HepG2 (cell line): ENCODE results near the gene NNMT. TPM values are rescaled to one million over a fixed set of nuclear protein-coding genes. Genes with fewer than 3 reads are reported as not detected.

Source experiments
- ATAC-seq: fragments of 200-7000 bp; cut with Tn5 transposase; 3 replicates; pipeline ENCODE4 v1.9.1; 2020; ENCODE audit warnings: mild to moderate bottlenecking, moderate library complexity
- BruUV-seq: library from RNA; stranded (reverse); fragments of 400-500 nt; replicated peaks from 2 replicates; lab custom pipeline; 2021; lab: Mats Ljungman, UMichigan
- CTCF ChIA-PET: fragments of 300-600 bp; formaldehyde crosslinking; extraction: SDS; loops from one replicate; lab custom pipeline; 2021; ENCODE audit warnings: low total read pairs, inconsistent platforms, low intra/inter-chr PET ratio; lab: Yijun Ruan, JAX
- POLR2A ChIA-PET: fragments of 350-600 bp; sonication (Branson Sonifier 250); formaldehyde crosslinking; loops from one replicate; lab custom pipeline; 2020; ENCODE audit warnings: antibody characterized with exemption, inconsistent platforms; lab: Yijun Ruan, JAX
- DNase-seq: peaks from one replicate; pipeline ENCODE4 v3.0.0-alpha.2; 2015; ENCODE audit warnings: low spot score
- FAIRE-seq: peaks from 3 replicates; lab custom pipeline; 2011; peaks lifted over from hg19 to GRCh38; lab: Jason Lieb, UNC
- H2AFZ ChIP-seq: one replicate; pipeline ENCODE4 v1.6.1; 2011; ENCODE audit warnings: low read length, inconsistent platforms
- H3K27ac ChIP-seq: fragments of 300-600 bp; 3 replicates; pipeline ENCODE4 v1.8.0; 2011; ENCODE audit warnings: mixed run types, mild to moderate bottlenecking, mixed read lengths, low read length, inconsistent platforms; ENCODE audit not compliant: insufficient read depth; ENCODE audit errors: extremely low read length
- H3K27me3 ChIP-seq, 2 experiments: fragments of 200-600 bp in 1 of 2; 2 replicates in 1 of 2; 3 replicates in 1 of 2; pipeline versions ENCODE4 v1.6.0 to v1.8.0; 2011; ENCODE audit warnings: low read length in 2 of 2, mild to moderate bottlenecking in 2 of 2, moderate library complexity in 2 of 2, inconsistent platforms in 1 of 2; ENCODE audit not compliant: insufficient read depth in 2 of 2, control insufficient read depth in 1 of 2
- H3K36me3 ChIP-seq, 2 experiments: fragments of 200-600 bp in 1 of 2; replicated peaks in 1 of 2; 2 replicates in 1 of 2; 3 replicates in 1 of 2; pipeline versions ENCODE4 v1.5.1 to v1.8.0; 2011; ENCODE audit warnings: low read length in 2 of 2, inconsistent platforms in 1 of 2; ENCODE audit not compliant: insufficient read depth in 2 of 2, control insufficient read depth in 1 of 2
- H3K4me1 ChIP-seq: 2 replicates; pipeline ENCODE4 v1.5.1; 2012; ENCODE audit warnings: low read length, inconsistent platforms; ENCODE audit not compliant: insufficient read depth
- H3K4me2 ChIP-seq: 2 replicates; pipeline ENCODE4 v1.6.0; 2011; ENCODE audit warnings: low read depth, low read length, inconsistent platforms
- H3K4me3 ChIP-seq, 3 experiments: fragments of 200-600 bp in 1 of 3; sonication (generic), shearing (Covaris generic) in 1 of 3; replicated peaks in 1 of 3; 2 replicates each; pipeline ENCODE4 v1.5.1; 2011 to 2016; ENCODE audit warnings: low read length in 3 of 3, inconsistent platforms in 2 of 3, low read depth in 2 of 3, mild to moderate bottlenecking in 2 of 3, control low read depth in 1 of 3, mixed read lengths in 1 of 3; ENCODE audit not compliant: insufficient read depth in 1 of 3
- H3K79me2 ChIP-seq: one replicate; pipeline ENCODE4 v1.6.1; 2011; ENCODE audit warnings: low read length, inconsistent platforms; ENCODE audit not compliant: insufficient read depth
- H3K9ac ChIP-seq: 2 replicates; pipeline ENCODE4 v1.6.0; 2011; ENCODE audit warnings: mild to moderate bottlenecking, low read depth, low read length, inconsistent platforms; ENCODE audit not compliant: insufficient read depth
- H3K9me3 ChIP-seq: 2 replicates; pipeline ENCODE4 v1.5.1; 2012; ENCODE audit warnings: mild to moderate bottlenecking, low read length
- H4K20me1 ChIP-seq: 2 replicates; pipeline ENCODE4 v1.6.0; 2011; ENCODE audit warnings: inconsistent platforms, mild to moderate bottlenecking, low read length, moderate library complexity; ENCODE audit not compliant: insufficient read depth
- DPF2 ChIP-seq: sonication (generic); formaldehyde crosslinking; IDR thresholded peaks from 2 replicates; pipeline ENCODE4 v1.4.0; 2020; ENCODE audit warnings: mild to moderate bottlenecking, low read depth, missing genetic modification reagents, borderline replicate concordance
- ETV5 ChIP-seq: IDR thresholded peaks from 2 replicates; pipeline ENCODE4 v1.6.1; 2018; ENCODE audit warnings: missing biosample characterization, missing genetic modification reagents, inconsistent platforms, borderline replicate concordance
- GTF3A ChIP-seq: sonication (generic); formaldehyde crosslinking; conservative IDR thresholded peaks from 2 replicates; pipeline ENCODE4 v1.4.0; 2020; ENCODE audit warnings: mild to moderate bottlenecking, missing genetic modification reagents
- HNRNPK ChIP-seq: fragments of 200-400 bp; formaldehyde crosslinking; IDR thresholded peaks from 2 replicates; pipeline ENCODE4 v1.6.1; 2018; ENCODE audit warnings: low read length, low read depth, moderate library complexity, mild to moderate bottlenecking; ENCODE audit not compliant: poor library complexity, severe bottlenecking
- KAT2B ChIP-seq: fragments of 150-350 bp; IDR thresholded peaks from 2 replicates; pipeline ENCODE4 v1.6.1; 2014; ENCODE audit warnings: low read depth, low read length, borderline replicate concordance
- MTA1 ChIP-seq: sonication (generic); formaldehyde crosslinking; IDR thresholded peaks from 2 replicates; pipeline ENCODE4 v1.4.0; 2020; ENCODE audit warnings: missing genetic modification reagents, mild to moderate bottlenecking, borderline replicate concordance
- NCOA2 ChIP-seq: sonication (generic); formaldehyde crosslinking; IDR thresholded peaks from 2 replicates; pipeline ENCODE4 v1.8.0; 2022; ENCODE audit warnings: inconsistent platforms
- PHF8 ChIP-seq: sonication (generic); formaldehyde crosslinking; IDR thresholded peaks from 2 replicates; pipeline ENCODE4 v1.5.0; 2020; ENCODE audit warnings: missing genetic modification reagents
- SIX4 ChIP-seq: sonication (generic); formaldehyde crosslinking; IDR thresholded peaks from 2 replicates; pipeline ENCODE4 v1.4.0; 2020; ENCODE audit warnings: missing genetic modification reagents
- SRY ChIP-seq: sonication (generic); formaldehyde crosslinking; IDR thresholded peaks from 2 replicates; pipeline ENCODE4 v1.8.0; 2022; ENCODE audit warnings: mild to moderate bottlenecking, missing genetic modification reagents
- U2AF1 ChIP-seq: fragments of 200-400 bp; formaldehyde crosslinking; optimal IDR thresholded peaks from 2 replicates; pipeline ENCODE3; 2017; ENCODE audit warnings: mild to moderate bottlenecking, low read depth, low read length
- ZNF367 ChIP-seq: sonication (generic); formaldehyde crosslinking; IDR thresholded peaks from 2 replicates; pipeline ENCODE4 v1.4.0; 2020; ENCODE audit warnings: missing genetic modification reagents, borderline replicate concordance
- ZNF564 ChIP-seq: sonication (generic); formaldehyde crosslinking; IDR thresholded peaks from 2 replicates; pipeline ENCODE4 v1.8.1; 2023; ENCODE audit warnings: mild to moderate bottlenecking, missing genetic modification reagents
- ZNF589 ChIP-seq: sonication (generic); formaldehyde crosslinking; conservative IDR thresholded peaks from 2 replicates; pipeline ENCODE4 v1.8.0; 2022; ENCODE audit warnings: mild to moderate bottlenecking, moderate library complexity, missing genetic modification reagents
- WGBS: methylation state at CpG from one replicate; pipeline ENCODE4 v1.1.6; 2017; ENCODE audit warnings: low lambda C conversion rate; 5-methylcytosine and 5-hydroxymethylcytosine counted together
- in situ Hi-C: cut with HindIII; loops from 2 replicates; pipeline ENCODE4 v1.10.0; 2017; ENCODE audit warnings: low pct_unique_long_range_greater_than_20kb; ENCODE audit not compliant: extremely low pct_ligation_motif_present
- intact Hi-C: fragments of 100-400 bp; cut with micrococcal nuclease; formaldehyde crosslinking; loops from one replicate; pipeline ENCODE4 v1.10.0; 2022; ENCODE audit not compliant: unreplicated experiment
- polyA plus RNA-seq, 8 experiments: library from polyadenylated mRNA; depleted of rRNA in 3 of 8; stranded (reverse) in 7 of 8; unstranded in 1 of 8; fragments of >200 nt; fragmentation: Illumina TruSeq in 4 of 8; extraction: Trizol in 4 of 8; gene quantifications; 2 replicates each; pipeline versions ENCODE4 v1.2.1 to v1.2.3, GENCODE V29; 2011 to 2016; ENCODE audit warnings: low read depth in 4 of 8, missing spikeins in 1 of 8, mixed read lengths in 1 of 8; ENCODE audit not compliant: insufficient read depth in 1 of 8
- total RNA-seq, 5 experiments: library from RNA; depleted of rRNA; stranded (reverse); fragments of >200 nt; fragmentation: Illumina TruSeq; extraction: Trizol; gene quantifications; 2 replicates each; pipeline ENCODE4 v1.2.3, GENCODE V29; 2016; ENCODE audit warnings: low read depth in 1 of 5
- TF ChIP-seq, protein P1 (sequence below): IDR thresholded peaks from 2 replicates; pipeline ENCODE4 v1.6.1; 2012; ENCODE audit warnings: low read depth, low read length, improper control_type of control experiment
- TF ChIP-seq, protein P2 (sequence below): IDR thresholded peaks from 2 replicates; pipeline ENCODE4 v1.6.1; 2012; ENCODE audit warnings: inconsistent platforms
- TF ChIP-seq, protein P3 (sequence below): sonication (generic); formaldehyde crosslinking; IDR thresholded peaks from 2 replicates; pipeline ENCODE4 v1.5.1; 2020; ENCODE audit warnings: mild to moderate bottlenecking, missing genetic modification reagents
- TF ChIP-seq, protein P4 (sequence below): sonication (generic); formaldehyde crosslinking; IDR thresholded peaks from 2 replicates; pipeline ENCODE4 v1.5.0; 2020; ENCODE audit warnings: missing genetic modification reagents

NNMT gene
- total and polyA plus RNA-seq, 2 of the 13 experiments (the other 11 are each of a cell fraction or from before 2014, with no cell fraction given), result 0.13 TPM; not detected in 1

DNA sequence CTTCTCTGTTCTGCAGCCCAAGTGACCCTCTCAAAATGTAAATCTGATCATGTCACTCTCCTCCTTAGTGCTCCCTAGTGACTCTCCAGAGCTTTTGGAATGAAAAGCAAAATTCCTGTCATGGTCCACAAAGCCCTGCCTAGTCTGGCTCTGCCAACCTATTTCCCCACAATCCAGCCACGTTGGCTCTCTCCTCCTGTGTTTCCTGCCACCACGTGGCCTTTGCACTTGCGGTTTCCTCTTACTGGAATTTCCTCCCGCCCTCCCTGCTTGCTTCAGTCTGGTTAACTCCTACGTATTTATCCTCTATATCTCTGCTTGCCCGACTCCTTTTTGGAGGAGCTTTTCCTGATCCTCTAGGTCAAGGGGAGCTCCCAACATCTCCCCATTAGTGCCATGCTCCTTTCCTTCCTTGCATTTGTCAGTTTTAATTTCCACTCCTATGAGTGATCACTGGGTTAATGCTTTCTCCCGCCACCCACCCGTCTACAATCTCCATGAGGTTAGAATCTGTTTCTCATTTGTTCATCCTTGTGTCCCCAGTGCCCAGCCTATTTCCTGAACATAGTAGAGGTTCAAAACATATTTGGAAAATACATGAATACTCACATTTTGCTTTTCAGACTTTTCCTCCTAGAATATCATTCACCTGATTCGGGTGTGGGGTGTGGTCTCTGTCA lies 11.5 kb downstream of the NNMT start (continued):
- TF ChIP-seq ETV5 (CRISPR knock-in tag) (peak; percentile 19; the same call in 1 of the 2 replicates), NCOA2 (CRISPR knock-in tag) (peak; percentile 17; the same call in 1 of the 2 replicates)
- TF ChIP-seq, protein P1, sequence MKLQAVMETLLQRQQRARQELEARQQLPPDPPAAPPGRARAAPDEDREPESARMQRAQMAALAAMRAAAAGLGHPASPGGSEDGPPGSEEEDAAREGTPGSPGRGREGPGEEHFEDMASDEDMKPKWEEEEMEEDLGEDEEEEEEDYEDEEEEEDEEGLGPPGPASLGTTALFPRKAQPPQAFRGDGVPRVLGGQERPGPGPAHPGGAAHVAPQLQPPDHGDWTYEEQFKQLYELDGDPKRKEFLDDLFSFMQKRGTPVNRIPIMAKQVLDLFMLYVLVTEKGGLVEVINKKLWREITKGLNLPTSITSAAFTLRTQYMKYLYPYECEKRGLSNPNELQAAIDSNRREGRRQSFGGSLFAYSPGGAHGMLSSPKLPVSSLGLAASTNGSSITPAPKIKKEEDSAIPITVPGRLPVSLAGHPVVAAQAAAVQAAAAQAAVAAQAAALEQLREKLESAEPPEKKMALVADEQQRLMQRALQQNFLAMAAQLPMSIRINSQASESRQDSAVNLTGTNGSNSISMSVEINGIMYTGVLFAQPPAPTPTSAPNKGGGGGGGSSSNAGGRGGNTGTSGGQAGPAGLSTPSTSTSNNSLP, result no peak
- TF ChIP-seq, protein P2, sequence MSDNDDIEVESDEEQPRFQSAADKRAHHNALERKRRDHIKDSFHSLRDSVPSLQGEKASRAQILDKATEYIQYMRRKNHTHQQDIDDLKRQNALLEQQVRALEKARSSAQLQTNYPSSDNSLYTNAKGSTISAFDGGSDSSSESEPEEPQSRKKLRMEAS, result peak; percentile 73

DNA sequence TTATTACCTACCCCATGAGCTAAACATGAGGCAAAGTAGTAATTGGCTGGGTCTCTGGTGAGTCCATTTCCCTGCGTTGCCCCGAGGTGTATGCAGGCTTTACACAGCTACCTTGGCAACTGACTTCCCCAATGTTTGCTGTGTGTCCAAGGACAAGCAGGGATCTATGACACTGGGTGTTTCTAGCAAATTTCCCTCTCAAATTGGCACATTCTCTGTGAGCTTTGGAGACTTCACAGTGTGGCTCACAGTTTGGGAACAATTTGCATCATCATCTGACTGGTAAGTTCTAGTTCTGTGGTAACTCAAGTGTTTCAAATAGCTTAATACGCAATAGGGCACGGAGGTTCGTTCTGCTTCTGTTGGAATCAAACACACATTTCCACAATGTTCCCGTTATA lies 12.5 kb downstream of the NNMT start:
- intact Hi-C loops (no loop called here), in situ Hi-C loops (no loop called here)
- peaks cover 30% of the 10 kb centered on the region for H3K4me1 ChIP-seq
- H3K9me3 ChIP-seq, result no peaks in the 10 kb centered on the region
- DNase-seq, result no peak
- no peak overlapping the region for H3K9ac ChIP-seq
- H2AFZ ChIP-seq, result no peak overlapping the region
- no peak overlapping the region for H3K4me2 ChIP-seq
- CTCF ChIA-PET, result no interaction called here
- H3K4me3 ChIP-seq, result no peak overlapping the region
- BruUV-seq, result no TSS peak
- H3K27ac ChIP-seq, result no peak overlapping the region
- H4K20me1 ChIP-seq, result no peaks in the 10 kb centered on the region
- POLR2A ChIA-PET, result no interaction called here
- FAIRE-seq, result no peak
- peaks cover 3 to 57% of the 10 kb centered on the region in 2 experiments; a peak in 4 of 5 replicates for H3K27me3 ChIP-seq
- 23% methylated on average over 6 of the region's 6 CpGs for WGBS
- no peaks in the 10 kb centered on the region for H3K79me2 ChIP-seq
- no peaks in the 10 kb centered on the region for H3K36me3 ChIP-seq
- ATAC-seq, result peak; percentile 43; the same call in 2 of the 3 replicates
- no peak for TF ChIP-seq PHF8 (CRISPR knock-in tag)
- no peak for TF ChIP-seq ZNF564 (CRISPR knock-in tag)
- TF ChIP-seq ZNF589 (CRISPR knock-in tag), result no peak
- TF ChIP-seq SRY, result no peak
- TF ChIP-seq, protein P3, sequence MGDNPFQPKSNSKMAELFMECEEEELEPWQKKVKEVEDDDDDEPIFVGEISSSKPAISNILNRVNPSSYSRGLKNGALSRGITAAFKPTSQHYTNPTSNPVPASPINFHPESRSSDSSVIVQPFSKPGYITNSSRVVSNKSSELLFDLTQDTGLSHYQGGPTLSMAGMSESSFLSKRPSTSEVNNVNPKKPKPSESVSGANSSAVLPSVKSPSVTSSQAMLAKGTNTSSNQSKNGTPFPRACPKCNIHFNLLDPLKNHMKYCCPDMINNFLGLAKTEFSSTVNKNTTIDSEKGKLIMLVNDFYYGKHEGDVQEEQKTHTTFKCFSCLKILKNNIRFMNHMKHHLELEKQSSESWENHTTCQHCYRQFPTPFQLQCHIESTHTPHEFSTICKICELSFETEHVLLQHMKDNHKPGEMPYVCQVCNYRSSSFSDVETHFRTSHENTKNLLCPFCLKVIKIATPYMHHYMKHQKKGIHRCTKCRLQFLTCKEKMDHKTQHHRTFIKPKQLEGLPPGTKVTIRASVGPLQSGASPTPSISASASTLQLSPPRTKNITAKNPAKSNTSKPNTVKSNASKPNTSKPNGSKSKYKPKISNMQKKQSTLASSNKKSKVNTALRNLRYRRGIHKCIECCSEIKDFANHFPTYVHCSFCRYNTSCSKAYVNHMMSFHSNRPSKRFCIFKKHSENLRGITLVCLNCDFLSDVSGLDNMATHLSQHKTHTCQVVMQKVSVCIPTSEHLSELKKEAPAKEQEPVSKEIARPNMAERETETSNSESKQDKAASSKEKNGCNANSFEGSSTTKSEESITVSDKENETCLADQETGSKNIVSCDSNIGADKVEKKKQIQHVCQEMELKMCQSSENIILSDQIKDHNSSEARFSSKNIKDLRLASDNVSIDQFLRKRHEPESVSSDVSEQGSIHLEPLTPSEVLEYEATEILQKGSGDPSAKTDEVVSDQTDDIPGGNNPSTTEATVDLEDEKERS (CRISPR knock-in tag), result no peak
- no peak for TF ChIP-seq KAT2B
- no peak for TF ChIP-seq GTF3A (CRISPR knock-in tag)
- TF ChIP-seq ZNF367 (CRISPR knock-in tag), result no peak
- no peak for TF ChIP-seq MTA1
- TF ChIP-seq DPF2 (CRISPR knock-in tag), result no peak
- TF ChIP-seq U2AF1, result no peak
- TF ChIP-seq SIX4 (CRISPR knock-in tag), result no peak
- no peak for TF ChIP-seq HNRNPK
- TF ChIP-seq, protein P4, sequence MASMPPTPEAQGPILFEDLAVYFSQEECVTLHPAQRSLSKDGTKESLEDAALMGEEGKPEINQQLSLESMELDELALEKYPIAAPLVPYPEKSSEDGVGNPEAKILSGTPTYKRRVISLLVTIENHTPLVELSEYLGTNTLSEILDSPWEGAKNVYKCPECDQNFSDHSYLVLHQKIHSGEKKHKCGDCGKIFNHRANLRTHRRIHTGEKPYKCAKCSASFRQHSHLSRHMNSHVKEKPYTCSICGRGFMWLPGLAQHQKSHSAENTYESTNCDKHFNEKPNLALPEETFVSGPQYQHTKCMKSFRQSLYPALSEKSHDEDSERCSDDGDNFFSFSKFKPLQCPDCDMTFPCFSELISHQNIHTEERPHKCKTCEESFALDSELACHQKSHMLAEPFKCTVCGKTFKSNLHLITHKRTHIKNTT (CRISPR knock-in tag), result no peak
